Neural progenitor cell (in vitro differentiated cells): ENCODE measurements around the gene DKKL1. TPM values are rescaled to one million over a fixed set of nuclear protein-coding genes. Genes with fewer than 3 reads are reported as not detected.

Source experiments
- DNase-seq: peaks from one replicate; pipeline ENCODE4 v3.0.0-alpha.2; 2016; ENCODE audit warnings: low spot score
- H2AFZ ChIP-seq: fragments of 200-600 bp; sonication (generic); replicated peaks from 2 replicates; pipeline ENCODE4 v1.6.1; 2016; ENCODE audit warnings: antibody characterized with exemption
- H3F3A ChIP-seq: fragments of 200-600 bp; sonication (generic); 2 replicates; pipeline ENCODE4 v1.6.1; 2016; ENCODE audit warnings: antibody characterized with exemption, low read depth
- H3K27ac ChIP-seq: fragments of 200-600 bp; sonication (generic); 2 replicates; pipeline ENCODE4 v1.5.1; 2016; ENCODE audit warnings: mild to moderate bottlenecking
- H3K27me3 ChIP-seq: fragments of 200-600 bp; sonication (generic); 2 replicates; pipeline ENCODE4 v1.6.1; 2016; ENCODE audit warnings: mild to moderate bottlenecking, moderate library complexity
- H3K36me3 ChIP-seq: fragments of 200-600 bp; sonication (generic); 2 replicates; pipeline ENCODE4 v1.5.1; 2016
- H3K4me1 ChIP-seq: fragments of 200-600 bp; sonication (generic); 2 replicates; pipeline ENCODE4 v1.6.1; 2016; ENCODE audit warnings: mixed run types
- H3K4me2 ChIP-seq: fragments of 200-600 bp; sonication (generic); 2 replicates; pipeline ENCODE4 v1.6.1; 2016
- H3K4me3 ChIP-seq: fragments of 200-600 bp; sonication (generic); 2 replicates; pipeline ENCODE4 v1.5.1; 2016
- H3K79me2 ChIP-seq: fragments of 200-600 bp; sonication (generic); 2 replicates; pipeline ENCODE4 v1.6.1; 2016; ENCODE audit warnings: low read depth
- H3K9ac ChIP-seq: fragments of 200-600 bp; sonication (generic); 2 replicates; pipeline ENCODE4 v1.6.1; 2016
- H3K9me3 ChIP-seq: fragments of 200-600 bp; sonication (generic); 2 replicates; pipeline ENCODE4 v1.5.1; 2016; ENCODE audit warnings: low read depth
- H4K20me1 ChIP-seq: fragments of 200-600 bp; sonication (generic); 2 replicates; pipeline ENCODE4 v1.6.1; 2016; ENCODE audit warnings: low read depth
- H3K27ac Mint-ChIP-seq: 3 replicates; pipeline ENCODE4 v1.8.0; 2021; ENCODE audit warnings: mixed read lengths
- H3K27me3 Mint-ChIP-seq: 2 replicates; pipeline ENCODE4 v1.8.0; 2022; ENCODE audit warnings: low read depth, mild to moderate bottlenecking, inconsistent platforms, moderate library complexity, mixed read lengths; ENCODE audit not compliant: insufficient read depth
- H3K36me3 Mint-ChIP-seq: 3 replicates; pipeline ENCODE4 v1.8.0; 2021; ENCODE audit warnings: mixed read lengths
- H3K4me1 Mint-ChIP-seq: 3 replicates; pipeline ENCODE4 v1.8.0; 2021; ENCODE audit warnings: mixed read lengths
- H3K4me3 Mint-ChIP-seq: 3 replicates; pipeline ENCODE4 v1.8.0; 2021; ENCODE audit warnings: mild to moderate bottlenecking, moderate library complexity, mixed read lengths
- H3K9me3 Mint-ChIP-seq: 3 replicates; pipeline ENCODE4 v1.8.0; 2020; ENCODE audit warnings: mixed read lengths
- EZH2 ChIP-seq: fragments of 200-600 bp; sonication (generic); IDR thresholded peaks from 2 replicates; pipeline ENCODE4 v1.6.1; 2017; ENCODE audit warnings: antibody characterized with exemption, mild to moderate bottlenecking, moderate library complexity
- EZH2phosphoT487 ChIP-seq: fragments of 200-600 bp; sonication (generic); IDR thresholded peaks from 2 replicates; pipeline ENCODE4 v1.6.1; 2017; ENCODE audit warnings: antibody characterized with exemption
- total RNA-seq: library from RNA; depleted of rRNA; stranded (reverse); fragments of >200 nt; gene quantifications from 2 replicates; pipeline ENCODE4 v1.2.3, GENCODE V29; 2015; ENCODE audit warnings: low replicate concordance
- TF ChIP-seq, protein P1 (sequence below): fragments of 200-600 bp; sonication (generic); IDR thresholded peaks from 2 replicates; pipeline ENCODE4 v1.5.1; 2017; ENCODE audit warnings: antibody characterized with exemption, mild to moderate bottlenecking

Gene DKKL1
- total RNA-seq, 1 donor from 2014 or later: 3.0 TPM

DNA sequence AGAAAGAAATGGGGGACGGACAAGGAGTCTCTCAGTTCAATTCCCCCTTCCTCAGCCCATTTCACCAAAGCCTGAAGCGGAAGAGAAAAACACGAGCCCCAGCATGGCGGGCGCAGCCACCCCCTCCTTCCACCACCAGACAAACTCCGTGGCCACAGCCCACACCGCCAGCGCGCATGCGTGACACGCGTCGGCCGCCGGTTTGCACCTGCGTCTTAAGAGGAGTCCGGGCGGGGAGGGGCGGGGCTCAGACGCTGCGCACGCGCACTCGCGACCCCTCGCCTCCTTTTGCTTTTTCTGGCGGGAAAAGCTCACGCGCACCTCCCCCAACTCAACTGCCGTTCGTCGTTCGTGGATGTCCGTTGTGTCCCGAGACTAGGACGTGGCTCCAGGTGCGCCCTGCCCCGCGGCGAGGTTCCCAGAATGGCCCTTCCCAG lies 24.3 kb downstream of the DKKL1 start, which contains the start of gene KASH5:
KASH5 (plus strand) TSS at position 314 of the 437 bp plus-strand sequence. CDS start 2,635 bp downstream, outside the sequence.
- H3K9ac ChIP-seq: no peak within 1 kb of the TSS
- no peaks in the 10 kb centered on the region for H3K9me3 ChIP-seq
- no peak for TF ChIP-seq EZH2
- TF ChIP-seq, protein P1, sequence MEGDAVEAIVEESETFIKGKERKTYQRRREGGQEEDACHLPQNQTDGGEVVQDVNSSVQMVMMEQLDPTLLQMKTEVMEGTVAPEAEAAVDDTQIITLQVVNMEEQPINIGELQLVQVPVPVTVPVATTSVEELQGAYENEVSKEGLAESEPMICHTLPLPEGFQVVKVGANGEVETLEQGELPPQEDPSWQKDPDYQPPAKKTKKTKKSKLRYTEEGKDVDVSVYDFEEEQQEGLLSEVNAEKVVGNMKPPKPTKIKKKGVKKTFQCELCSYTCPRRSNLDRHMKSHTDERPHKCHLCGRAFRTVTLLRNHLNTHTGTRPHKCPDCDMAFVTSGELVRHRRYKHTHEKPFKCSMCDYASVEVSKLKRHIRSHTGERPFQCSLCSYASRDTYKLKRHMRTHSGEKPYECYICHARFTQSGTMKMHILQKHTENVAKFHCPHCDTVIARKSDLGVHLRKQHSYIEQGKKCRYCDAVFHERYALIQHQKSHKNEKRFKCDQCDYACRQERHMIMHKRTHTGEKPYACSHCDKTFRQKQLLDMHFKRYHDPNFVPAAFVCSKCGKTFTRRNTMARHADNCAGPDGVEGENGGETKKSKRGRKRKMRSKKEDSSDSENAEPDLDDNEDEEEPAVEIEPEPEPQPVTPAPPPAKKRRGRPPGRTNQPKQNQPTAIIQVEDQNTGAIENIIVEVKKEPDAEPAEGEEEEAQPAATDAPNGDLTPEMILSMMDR: no peak
- TF ChIP-seq EZH2phosphoT487: no peak
- Mint-ChIP-seq H3K27me3 (peaks cover 14% of the 10 kb centered on the region), H3K27ac (peak within 1 kb of the TSS; percentile 43), H3K36me3 (peaks cover 2% of the 10 kb centered on the region), H3K4me3 (peak within 1 kb of the TSS; percentile 27), H3K4me1 (peaks cover 4% of the 10 kb centered on the region), H3K9me3 (peaks cover 10% of the 10 kb centered on the region)
- H3K36me3 ChIP-seq: no peaks in the 10 kb centered on the region
- no peaks in the 10 kb centered on the region for H4K20me1 ChIP-seq
- H3K27me3 ChIP-seq: no peaks in the 10 kb centered on the region
- H3K4me2 ChIP-seq: no peak within 1 kb of the TSS
- no peaks in the 10 kb centered on the region for H3K4me1 ChIP-seq
- no peak within 1 kb of the TSS for H2AFZ ChIP-seq
- no peak for DNase-seq
- H3K79me2 ChIP-seq: no peaks in the 10 kb centered on the region
- no peak within 1 kb of the TSS for H3K4me3 ChIP-seq
- peaks cover 16% of the 10 kb centered on the region for H3F3A ChIP-seq
- H3K27ac ChIP-seq: no peak within 1 kb of the TSS

DNA sequence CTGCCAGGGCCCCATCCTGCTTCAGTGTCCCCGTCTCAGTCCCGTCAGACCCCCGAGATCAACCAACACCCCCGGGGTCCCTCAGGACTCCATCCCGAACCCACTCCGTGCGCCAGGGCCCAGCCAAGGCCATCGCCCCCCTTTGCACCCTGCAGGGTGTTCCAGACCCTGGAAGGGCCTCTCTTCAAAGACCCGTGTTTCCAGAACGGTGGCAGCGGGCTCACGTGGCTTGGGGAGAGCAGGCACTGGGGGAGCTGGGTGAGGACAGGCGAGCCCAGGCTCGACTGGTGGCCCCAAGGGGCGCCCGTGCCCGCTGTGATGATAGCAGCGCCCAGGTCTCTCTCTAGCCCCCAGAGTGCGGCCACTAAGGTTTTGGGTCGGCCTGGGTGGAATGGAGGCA lies 25.7 kb downstream of the DKKL1 start:
- no peaks in the 10 kb centered on the region for H3K9me3 ChIP-seq
- H3K79me2 ChIP-seq: no peaks in the 10 kb centered on the region
- peaks cover 16% of the 10 kb centered on the region for H3F3A ChIP-seq
- peaks cover 2% of the 10 kb centered on the region for H3K36me3 Mint-ChIP-seq
- peaks cover 8% of the 10 kb centered on the region for H3K4me1 Mint-ChIP-seq
- peaks cover 16% of the 10 kb centered on the region for H3K27me3 Mint-ChIP-seq
- no peaks in the 10 kb centered on the region for H3K36me3 ChIP-seq
- no peak overlapping the region for H3K27ac ChIP-seq
- no peak overlapping the region for H3K9ac ChIP-seq
- TF ChIP-seq, protein P1: no peak
- TF ChIP-seq EZH2 (no peak), EZH2phosphoT487 (no peak)
- no peak overlapping the region for H2AFZ ChIP-seq
- H4K20me1 ChIP-seq: no peaks in the 10 kb centered on the region
- no peak overlapping the region for H3K4me3 Mint-ChIP-seq
- no peak overlapping the region for H3K27ac Mint-ChIP-seq
- peaks cover 5% of the 10 kb centered on the region for H3K4me1 ChIP-seq
- peaks cover 3% of the 10 kb centered on the region for H3K9me3 Mint-ChIP-seq
- H3K27me3 ChIP-seq: no peaks in the 10 kb centered on the region
- H3K4me2 ChIP-seq: no peak overlapping the region
- DNase-seq: no peak
- no peak overlapping the region for H3K4me3 ChIP-seq

DNA sequence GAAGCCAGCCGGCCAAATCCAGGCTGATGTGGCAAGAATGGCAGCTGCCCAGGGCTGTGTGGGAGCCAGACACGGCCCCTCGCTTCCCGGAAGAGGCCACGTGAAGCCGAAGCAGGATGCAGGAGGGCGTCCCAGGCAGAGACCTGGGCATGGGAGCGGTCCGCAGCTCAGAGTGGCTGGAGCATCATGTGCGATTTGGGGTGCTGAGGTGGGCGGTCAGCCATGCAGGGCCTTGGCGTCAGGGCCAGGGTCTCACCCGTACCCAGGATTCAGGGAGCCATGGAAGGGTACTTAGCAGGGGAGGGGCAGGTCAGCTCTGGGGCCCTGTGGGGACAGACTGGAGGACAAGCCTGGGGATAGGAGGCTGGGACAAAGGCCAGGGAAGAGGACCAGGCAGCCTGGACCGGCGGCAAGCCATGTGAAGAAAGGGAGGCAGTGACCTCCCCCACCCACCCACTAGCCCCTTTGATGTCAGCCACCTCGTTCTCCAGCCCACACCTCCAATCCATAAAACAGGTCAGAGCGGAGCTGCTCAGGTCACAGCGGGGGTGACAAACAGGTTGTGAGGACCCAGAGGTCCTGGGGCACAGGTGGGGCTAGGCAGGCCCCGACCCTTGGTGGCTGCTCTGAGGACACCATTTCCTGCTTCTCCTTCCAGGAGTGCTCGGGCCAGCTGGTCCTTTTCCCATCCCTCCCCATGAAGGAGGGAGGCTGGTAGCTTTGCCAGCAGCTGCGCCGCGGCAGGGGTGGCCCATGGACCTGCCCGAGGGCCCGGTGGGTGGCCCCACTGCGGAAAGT lies 26.7 kb downstream of the DKKL1 start:
- Histone ChIP-seq H3K27ac (no peak overlapping the region), H3K4me1 (peaks cover 10% of the 10 kb centered on the region), H3K36me3 (no peaks in the 10 kb centered on the region), H3K4me3 (no peak overlapping the region), H3K9ac (no peak overlapping the region), H3K9me3 (no peaks in the 10 kb centered on the region), H3K79me2 (no peaks in the 10 kb centered on the region), H3F3A (peaks cover 16% of the 10 kb centered on the region), H4K20me1 (no peaks in the 10 kb centered on the region), H3K27me3 (no peaks in the 10 kb centered on the region), H2AFZ (no peak overlapping the region), H3K4me2 (no peak overlapping the region)
- Mint-ChIP-seq H3K27me3 (peaks cover 12% of the 10 kb centered on the region), H3K9me3 (peaks cover 3% of the 10 kb centered on the region), H3K4me3 (peak overlapping the region; percentile 38), H3K36me3 (peaks cover 2% of the 10 kb centered on the region), H3K4me1 (peaks cover 15% of the 10 kb centered on the region), H3K27ac (no peak overlapping the region)
- no peak for DNase-seq
- no peak for TF ChIP-seq EZH2
- TF ChIP-seq EZH2phosphoT487: no peak
- TF ChIP-seq, protein P1: no peak
